Parathyroid adenoma (tissue), 2 donors: ENCODE measurements around the gene MARCHF7.
A peak's percentile ranks its signal among the peaks of the same experiment; 100 is the strongest.

Experiments used
- H2AFZ ChIP-seq: fragments of 300-600 bp; sonication (generic); one replicate; pipeline ENCODE4 v1.7.0; 2017; ENCODE audit warnings: antibody characterized with exemption, mild to moderate bottlenecking
- H3K27ac ChIP-seq: fragments of 300-600 bp; sonication (generic); one replicate; pipeline ENCODE4 v1.7.0; 2017
- H3K27me3 ChIP-seq: fragments of 300-600 bp; sonication (generic); one replicate; pipeline ENCODE4 v1.7.0; 2017; ENCODE audit warnings: low read length; ENCODE audit not compliant: control insufficient read depth, insufficient read depth
- H3K36me3 ChIP-seq: fragments of 300-600 bp; sonication (generic); one replicate; pipeline ENCODE4 v1.7.0; 2017; ENCODE audit warnings: low read length; ENCODE audit not compliant: control insufficient read depth, insufficient read depth
- H3K4me1 ChIP-seq: fragments of 300-600 bp; sonication (generic); one replicate; pipeline ENCODE4 v1.7.0; 2017; ENCODE audit warnings: control low read depth
- H3K4me2 ChIP-seq: fragments of 300-600 bp; sonication (generic); one replicate; pipeline ENCODE4 v1.7.0; 2017; ENCODE audit warnings: low read length
- H3K4me3 ChIP-seq: fragments of 300-600 bp; sonication (generic); one replicate; pipeline ENCODE4 v1.7.0; 2017; ENCODE audit warnings: low read depth, low read length
- H3K79me2 ChIP-seq: fragments of 300-600 bp; sonication (generic); one replicate; pipeline ENCODE4 v1.7.0; 2017; ENCODE audit warnings: control low read depth
- H3K9ac ChIP-seq: fragments of 300-600 bp; sonication (generic); one replicate; pipeline ENCODE4 v1.7.0; 2017; ENCODE audit warnings: mild to moderate bottlenecking
- H3K9me3 ChIP-seq: fragments of 300-600 bp; sonication (generic); one replicate; pipeline ENCODE4 v1.7.0; 2017; ENCODE audit warnings: low read length; ENCODE audit not compliant: control insufficient read depth
- TF ChIP-seq, protein P1 (sequence below): fragments of 300-600 bp; sonication (generic); IDR thresholded peaks from one replicate; pipeline ENCODE4 v1.7.0; 2017; ENCODE audit warnings: antibody characterized with exemption, mild to moderate bottlenecking
- donor health status: primary hyperparathyroidism.

Gene MARCHF7

GRCh38 chr2:159706385-159706980 is 5.8 kb upstream of the MARCHF7 start:
- H3K4me1 ChIP-seq, result no peaks in the 10 kb centered on the region
- no peaks in the 10 kb centered on the region for H3K36me3 ChIP-seq
- no peak overlapping the region for H3K4me3 ChIP-seq
- H3K27ac ChIP-seq, result no peak overlapping the region
- TF ChIP-seq, protein P1, sequence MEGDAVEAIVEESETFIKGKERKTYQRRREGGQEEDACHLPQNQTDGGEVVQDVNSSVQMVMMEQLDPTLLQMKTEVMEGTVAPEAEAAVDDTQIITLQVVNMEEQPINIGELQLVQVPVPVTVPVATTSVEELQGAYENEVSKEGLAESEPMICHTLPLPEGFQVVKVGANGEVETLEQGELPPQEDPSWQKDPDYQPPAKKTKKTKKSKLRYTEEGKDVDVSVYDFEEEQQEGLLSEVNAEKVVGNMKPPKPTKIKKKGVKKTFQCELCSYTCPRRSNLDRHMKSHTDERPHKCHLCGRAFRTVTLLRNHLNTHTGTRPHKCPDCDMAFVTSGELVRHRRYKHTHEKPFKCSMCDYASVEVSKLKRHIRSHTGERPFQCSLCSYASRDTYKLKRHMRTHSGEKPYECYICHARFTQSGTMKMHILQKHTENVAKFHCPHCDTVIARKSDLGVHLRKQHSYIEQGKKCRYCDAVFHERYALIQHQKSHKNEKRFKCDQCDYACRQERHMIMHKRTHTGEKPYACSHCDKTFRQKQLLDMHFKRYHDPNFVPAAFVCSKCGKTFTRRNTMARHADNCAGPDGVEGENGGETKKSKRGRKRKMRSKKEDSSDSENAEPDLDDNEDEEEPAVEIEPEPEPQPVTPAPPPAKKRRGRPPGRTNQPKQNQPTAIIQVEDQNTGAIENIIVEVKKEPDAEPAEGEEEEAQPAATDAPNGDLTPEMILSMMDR, result no peak
- H3K27me3 ChIP-seq, result no peaks in the 10 kb centered on the region
- H3K9me3 ChIP-seq, result no peaks in the 10 kb centered on the region
- no peaks in the 10 kb centered on the region for H3K79me2 ChIP-seq
- no peak overlapping the region for H2AFZ ChIP-seq
- H3K9ac ChIP-seq, result no peak overlapping the region
- H3K4me2 ChIP-seq, result peak overlapping the region; percentile 28

DNA sequence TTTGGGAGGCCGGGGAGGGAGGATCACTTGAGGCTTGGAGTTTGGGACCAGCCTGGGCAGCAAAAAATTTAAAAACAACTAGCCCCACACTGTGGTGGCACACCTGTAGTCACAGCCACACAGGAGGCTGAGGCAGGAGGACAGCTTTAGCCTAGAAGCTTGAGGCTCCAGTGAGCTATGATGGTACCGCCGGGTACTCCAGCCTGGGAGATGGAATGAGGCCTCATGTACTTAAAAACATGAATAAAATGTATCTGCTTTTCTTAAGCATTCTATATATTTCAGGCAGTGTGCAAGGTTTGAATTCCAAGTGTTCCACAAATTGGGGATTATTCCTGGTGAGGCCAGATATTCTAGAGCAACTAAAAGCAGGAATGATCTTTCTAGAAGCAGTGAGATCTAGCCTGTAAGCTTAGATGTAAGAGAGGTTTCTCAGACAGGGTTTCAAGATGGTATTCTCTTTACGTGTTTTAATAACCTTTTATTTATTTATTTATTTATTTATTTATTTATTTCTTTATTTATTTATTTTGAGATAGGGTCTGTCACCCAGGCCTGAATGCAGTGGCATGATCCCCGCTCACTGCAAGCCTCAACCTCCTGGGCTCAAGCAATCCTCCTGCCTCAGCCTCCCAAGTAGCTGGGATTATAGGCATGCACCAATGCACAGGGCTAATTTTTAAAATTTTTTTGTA is 4.1 kb upstream of the MARCHF7 start:
- H3K27me3 ChIP-seq, result no peaks in the 10 kb centered on the region
- H3K4me3 ChIP-seq, result no peak overlapping the region
- H3K79me2 ChIP-seq, result peaks cover 7% of the 10 kb centered on the region
- TF ChIP-seq, protein P1, result no peak
- no peak overlapping the region for H2AFZ ChIP-seq
- H3K27ac ChIP-seq, result no peak overlapping the region
- no peaks in the 10 kb centered on the region for H3K36me3 ChIP-seq
- H3K4me1 ChIP-seq, result no peaks in the 10 kb centered on the region
- no peak overlapping the region for H3K4me2 ChIP-seq
- no peak overlapping the region for H3K9ac ChIP-seq
- no peaks in the 10 kb centered on the region for H3K9me3 ChIP-seq

GRCh38 chr2:159710601-159711180 is 1.6 kb upstream of the MARCHF7 start:
- TF ChIP-seq, protein P1, result no peak
- Histone ChIP-seq H3K27ac (no peak overlapping the region), H3K79me2 (peaks cover 24% of the 10 kb centered on the region), H3K4me3 (no peak overlapping the region), H3K36me3 (no peaks in the 10 kb centered on the region), H2AFZ (peak overlapping the region; percentile 98), H3K9me3 (no peaks in the 10 kb centered on the region), H3K27me3 (no peaks in the 10 kb centered on the region), H3K4me2 (no peak overlapping the region), H3K9ac (no peak overlapping the region), H3K4me1 (no peaks in the 10 kb centered on the region)

GRCh38 chr2:159711562-159712142 is 654 bp upstream of the MARCHF7 start:
- Histone ChIP-seq H3K27me3 (no peaks in the 10 kb centered on the region), H3K4me3 (peak overlapping the region; percentile 98), H3K36me3 (no peaks in the 10 kb centered on the region), H3K79me2 (peaks cover 34% of the 10 kb centered on the region), H3K4me1 (no peaks in the 10 kb centered on the region), H3K4me2 (peak overlapping the region; percentile 62), H3K27ac (peak overlapping the region; percentile 98), H3K9me3 (no peaks in the 10 kb centered on the region), H3K9ac (peak overlapping the region; percentile 4), H2AFZ (peak overlapping the region; percentile 98)
- TF ChIP-seq, protein P1, result no peak
